ENCODE measurements around the gene CTRB2.

- no peak for TF ChIP-seq ZNF121 (CRISPR knock-in tag; IDR thresholded peaks at IDR 0.05)
- TF ChIP-seq CTCF (IDR thresholded peaks at IDR 0.05), result no peak
These were observed 28.1 kb upstream of the CTRB2 start for GRCh38 chr16:75234856-75235696.

All from WTC11 (cell line).